Right atrium auricular region (tissue), 2 donors: Measurements from ENCODE around the gene ASTL. TPM values are rescaled to one million over a fixed set of nuclear protein-coding genes. Genes with fewer than 3 reads are reported as not detected.

Source experiments
- DNase-seq: peaks from one replicate; pipeline ENCODE4 v3.0.0-alpha.2; 2019; ENCODE audit warnings: low spot score
- H3K27ac ChIP-seq, 2 donors: fragments of 200-600 bp; sonication (generic); 1 replicate in 1 of 2; 2 replicates in 1 of 2; pipeline ENCODE4 v1.5.1; 2016 to 2019
- H3K27me3 ChIP-seq, 2 donors: fragments of 200-600 bp; sonication (generic); one replicate each; pipeline versions ENCODE4 v1.5.1 to v1.6.0; 2017 to 2019
- H3K36me3 ChIP-seq: fragments of 200-600 bp; sonication (generic); one replicate; pipeline ENCODE4 v1.5.1; 2016
- H3K4me1 ChIP-seq, 2 donors: fragments of 200-600 bp; sonication (generic); one replicate each; pipeline versions ENCODE4 v1.5.1 to v1.6.0; 2017 to 2019
- H3K4me3 ChIP-seq, 2 donors: fragments of 200-600 bp; sonication (generic); 1 replicate in 1 of 2; 2 replicates in 1 of 2; pipeline ENCODE4 v1.5.1; 2017 to 2019; ENCODE audit warnings: mild to moderate bottlenecking in 1 of 2, moderate library complexity in 1 of 2
- H3K9me3 ChIP-seq, 2 donors: fragments of 200-600 bp; sonication (generic); one replicate each; pipeline ENCODE4 v1.5.1; 2019
- total RNA-seq, 2 donors: library from RNA; depleted of rRNA; stranded (reverse); fragments of >200 nt; gene quantifications; one replicate each; pipeline ENCODE4 v1.1.0, GENCODE V29; 2016
- TF ChIP-seq, protein P1 (sequence below), 2 donors: fragments of 200-600 bp; sonication (generic); IDR thresholded peaks; one replicate each; pipeline ENCODE4 v1.5.1; 2019; ENCODE audit warnings: antibody characterized with exemption in 2 of 2

ASTL gene
- total RNA-seq, 2 donors from 2014 or later, result not detected

DNA sequence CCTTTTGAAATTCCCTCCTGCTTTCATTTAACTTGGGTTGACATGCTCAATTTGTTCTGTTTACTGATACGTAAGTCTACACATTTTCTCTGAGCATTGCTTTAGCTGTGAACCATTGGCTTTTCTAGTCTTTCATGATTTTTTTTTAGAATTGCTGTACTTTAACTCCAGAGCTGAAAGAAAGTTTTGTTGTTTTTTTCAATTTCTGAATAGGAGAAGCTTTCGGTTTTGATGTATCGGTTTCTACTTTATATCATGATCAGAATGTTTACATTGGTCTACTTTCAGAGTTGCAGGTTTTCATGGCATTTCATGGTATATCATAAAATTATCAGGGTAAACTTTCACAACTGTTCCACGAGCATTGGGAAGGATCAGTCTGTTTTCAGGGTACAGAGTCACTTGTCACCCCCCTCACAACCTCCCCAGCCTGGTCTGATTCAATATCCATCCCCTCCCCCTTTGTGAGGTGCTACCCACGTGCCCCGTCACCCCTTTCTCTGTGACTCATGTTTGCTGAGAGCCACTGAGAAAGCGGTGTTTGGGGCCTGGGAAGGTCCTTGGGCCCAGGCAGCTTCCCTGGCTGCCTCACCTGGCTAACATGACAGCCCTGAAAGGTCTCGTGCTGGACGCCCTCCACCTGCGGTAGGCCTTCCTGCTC, 7.0 kb downstream of the ASTL start:
- TF ChIP-seq, protein P1, sequence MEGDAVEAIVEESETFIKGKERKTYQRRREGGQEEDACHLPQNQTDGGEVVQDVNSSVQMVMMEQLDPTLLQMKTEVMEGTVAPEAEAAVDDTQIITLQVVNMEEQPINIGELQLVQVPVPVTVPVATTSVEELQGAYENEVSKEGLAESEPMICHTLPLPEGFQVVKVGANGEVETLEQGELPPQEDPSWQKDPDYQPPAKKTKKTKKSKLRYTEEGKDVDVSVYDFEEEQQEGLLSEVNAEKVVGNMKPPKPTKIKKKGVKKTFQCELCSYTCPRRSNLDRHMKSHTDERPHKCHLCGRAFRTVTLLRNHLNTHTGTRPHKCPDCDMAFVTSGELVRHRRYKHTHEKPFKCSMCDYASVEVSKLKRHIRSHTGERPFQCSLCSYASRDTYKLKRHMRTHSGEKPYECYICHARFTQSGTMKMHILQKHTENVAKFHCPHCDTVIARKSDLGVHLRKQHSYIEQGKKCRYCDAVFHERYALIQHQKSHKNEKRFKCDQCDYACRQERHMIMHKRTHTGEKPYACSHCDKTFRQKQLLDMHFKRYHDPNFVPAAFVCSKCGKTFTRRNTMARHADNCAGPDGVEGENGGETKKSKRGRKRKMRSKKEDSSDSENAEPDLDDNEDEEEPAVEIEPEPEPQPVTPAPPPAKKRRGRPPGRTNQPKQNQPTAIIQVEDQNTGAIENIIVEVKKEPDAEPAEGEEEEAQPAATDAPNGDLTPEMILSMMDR (IDR thresholded peaks at IDR 0.05), result no peak
- H3K9me3 ChIP-seq, result no peaks in the 10 kb centered on the region
- no peak overlapping the region for H3K27ac ChIP-seq
- no peak overlapping the region for H3K4me3 ChIP-seq
- no peaks in the 10 kb centered on the region for H3K36me3 ChIP-seq
- DNase-seq, result no peak
- no peaks in the 10 kb centered on the region for H3K4me1 ChIP-seq
- H3K27me3 ChIP-seq, result no peaks in the 10 kb centered on the region

DNA sequence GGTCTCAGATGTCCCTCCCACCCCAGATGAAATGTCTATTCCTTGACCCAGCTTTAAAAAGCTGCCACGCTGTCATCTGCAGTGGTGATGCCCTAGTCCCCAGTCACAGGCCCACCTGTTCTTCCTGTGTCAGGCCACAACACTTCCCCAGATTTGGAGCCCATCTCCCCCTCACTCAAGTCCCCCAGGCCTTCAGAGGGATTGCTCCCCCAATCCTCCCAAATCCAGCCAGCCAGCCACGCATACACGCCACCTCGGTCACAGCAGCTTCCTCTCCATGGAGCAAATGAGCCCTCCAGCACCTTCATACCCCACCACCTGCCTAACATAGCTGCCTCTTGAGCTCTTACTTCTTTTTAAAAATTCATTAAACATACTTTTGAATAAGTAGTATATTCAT, 7.8 kb downstream of the ASTL start:
- no peaks in the 10 kb centered on the region for H3K36me3 ChIP-seq
- TF ChIP-seq, protein P1 (IDR thresholded peaks at IDR 0.05), result no peak
- H3K9me3 ChIP-seq, result no peaks in the 10 kb centered on the region
- H3K4me3 ChIP-seq, result no peak overlapping the region
- H3K27me3 ChIP-seq, result no peaks in the 10 kb centered on the region
- no peak for DNase-seq
- H3K4me1 ChIP-seq, result no peaks in the 10 kb centered on the region
- H3K27ac ChIP-seq, result no peak overlapping the region

- Histone ChIP-seq H3K4me1 (no peaks in the 10 kb centered on the region), H3K9me3 (no peaks in the 10 kb centered on the region), H3K36me3 (no peaks in the 10 kb centered on the region), H3K27me3 (no peaks in the 10 kb centered on the region), H3K4me3 (no peak overlapping the region), H3K27ac (no peak overlapping the region)
- no peak for DNase-seq
- TF ChIP-seq, protein P1 (IDR thresholded peaks at IDR 0.05), result no peak
These were observed 8.7 kb downstream of the ASTL start for GRCh38 chr2:96129528-96130120.

DNA sequence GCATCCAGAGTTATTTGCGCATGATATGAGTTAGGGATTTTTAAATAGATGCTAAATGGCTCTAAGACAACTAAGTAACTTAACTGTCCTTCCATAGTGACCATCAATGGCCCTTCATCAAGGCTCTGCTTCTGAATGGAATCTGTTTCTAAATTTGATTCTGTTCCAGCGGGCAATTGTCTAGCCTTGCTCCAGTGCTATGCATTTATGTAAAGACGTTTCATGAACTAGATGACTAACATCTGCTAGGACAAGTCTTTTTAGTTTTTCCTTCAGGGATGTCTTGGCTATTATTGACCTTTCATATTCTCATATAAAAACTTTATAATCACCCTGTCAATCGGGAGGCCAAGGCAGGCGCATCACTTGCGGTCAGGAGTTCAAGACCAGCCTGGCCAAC, 9.8 kb downstream of the ASTL start:
- Histone ChIP-seq H3K4me3 (no peak overlapping the region), H3K4me1 (no peaks in the 10 kb centered on the region), H3K27ac (no peak overlapping the region), H3K27me3 (no peaks in the 10 kb centered on the region), H3K36me3 (no peaks in the 10 kb centered on the region), H3K9me3 (no peaks in the 10 kb centered on the region)
- no peak for DNase-seq
- TF ChIP-seq, protein P1 (IDR thresholded peaks at IDR 0.05), result no peak

- Histone ChIP-seq H3K4me3 (no peak overlapping the region), H3K4me1 (no peaks in the 10 kb centered on the region), H3K9me3 (no peaks in the 10 kb centered on the region), H3K27me3 (no peaks in the 10 kb centered on the region), H3K27ac (no peak overlapping the region), H3K36me3 (no peaks in the 10 kb centered on the region)
- no peak for DNase-seq
- TF ChIP-seq, protein P1 (IDR thresholded peaks at IDR 0.05), result no peak
These were observed 13.7 kb downstream of the ASTL start for GRCh38 chr2:96124406-96125265.
